NT2/D1 (cell line): Measurements from ENCODE around the gene KIF16B.

Experiments used
- DNase-seq: peaks from one replicate; pipeline ENCODE4 v3.0.0-alpha.2; 2011; ENCODE audit warnings: low read depth, low spot score
- H3K27me3 ChIP-seq: 2 replicates; pipeline ENCODE4 v1.6.0; 2011; ENCODE audit warnings: mild to moderate bottlenecking; ENCODE audit not compliant: insufficient read length, insufficient read depth
- H3K36me3 ChIP-seq: 2 replicates; pipeline ENCODE4 v1.6.1; 2011; ENCODE audit warnings: mild to moderate bottlenecking, low read length, mixed read lengths; ENCODE audit not compliant: insufficient read depth, insufficient read length
- H3K4me1 ChIP-seq: 2 replicates; pipeline ENCODE4 v1.5.1; 2011; ENCODE audit not compliant: insufficient read depth, insufficient read length
- H3K4me3 ChIP-seq: 2 replicates; pipeline ENCODE4 v1.5.1; 2011; ENCODE audit warnings: low read depth; ENCODE audit not compliant: insufficient read length
- H3K9ac ChIP-seq: 2 replicates; pipeline ENCODE4 v1.6.0; 2011; ENCODE audit warnings: low read depth; ENCODE audit not compliant: insufficient read length
- H3K9me3 ChIP-seq: 2 replicates; pipeline ENCODE4 v1.5.1; 2011; ENCODE audit warnings: mild to moderate bottlenecking, low read length; ENCODE audit not compliant: insufficient read depth
- SUZ12 ChIP-seq: IDR thresholded peaks from 2 replicates; pipeline ENCODE4 v1.6.1; 2011; ENCODE audit not compliant: insufficient read length, insufficient read depth; ENCODE audit errors: extremely low read depth
- YY1 ChIP-seq: IDR thresholded peaks from 2 replicates; pipeline ENCODE4 v1.6.1; 2011; ENCODE audit not compliant: insufficient read length, insufficient read depth
- ZNF274 ChIP-seq: IDR thresholded peaks from 2 replicates; pipeline ENCODE4 v1.6.1; 2011; ENCODE audit warnings: mild to moderate bottlenecking, low read depth, low read length

KIF16B gene

DNA sequence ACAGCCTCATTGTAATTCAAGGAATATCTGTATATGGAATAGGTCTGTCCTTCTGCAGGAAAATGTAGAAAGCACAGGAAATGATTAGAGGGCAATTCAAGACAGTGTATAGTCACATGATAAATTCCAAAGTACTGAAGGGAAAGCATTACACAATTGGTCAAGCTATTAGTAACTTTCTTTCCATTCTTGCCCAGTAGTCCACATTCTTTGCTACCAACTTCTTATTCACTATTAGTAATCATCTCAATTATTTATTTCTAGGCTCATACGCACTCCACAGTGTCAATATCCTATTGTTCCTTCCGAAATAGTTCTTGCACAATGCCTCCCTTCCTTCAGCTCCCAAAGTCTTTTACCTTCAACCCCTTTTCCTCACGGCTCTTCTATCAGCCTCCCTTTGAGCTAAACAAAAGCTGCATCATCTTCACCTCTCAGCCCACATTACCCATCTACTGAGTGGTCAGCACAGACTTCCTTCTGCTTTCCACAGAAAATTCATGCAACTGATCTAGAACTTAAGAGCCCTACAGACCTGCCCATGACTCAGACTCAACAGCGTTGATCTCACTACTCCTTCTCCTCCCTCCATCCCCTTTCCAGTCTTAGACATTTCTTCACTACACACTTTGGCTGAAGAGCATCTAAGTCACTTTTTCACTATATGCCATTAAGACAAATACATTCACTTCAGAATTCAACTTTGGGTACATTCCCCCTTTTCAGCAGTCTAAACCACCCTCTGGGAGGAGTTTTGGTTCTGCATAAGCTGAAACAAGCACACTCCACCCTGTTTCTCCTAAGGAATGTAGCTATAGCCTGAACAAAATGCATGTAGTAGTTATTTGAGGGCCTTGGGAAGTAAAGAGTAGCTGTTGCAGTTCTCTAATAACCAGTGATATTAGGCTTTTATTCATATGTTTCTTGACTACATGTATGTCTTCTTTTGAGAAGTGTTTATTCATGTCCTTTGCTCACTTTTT lies 157.9 kb downstream of the KIF16B start:
- no peaks in the 10 kb centered on the region for H3K4me1 ChIP-seq
- H3K9ac ChIP-seq = no peak overlapping the region
- H3K27me3 ChIP-seq = no peaks in the 10 kb centered on the region
- TF ChIP-seq YY1 (no peak), ZNF274 (no peak), SUZ12 (no peak)
- no peak for DNase-seq
- H3K36me3 ChIP-seq = no peaks in the 10 kb centered on the region
- H3K4me3 ChIP-seq = no peak overlapping the region
- H3K9me3 ChIP-seq = peaks cover 7% of the 10 kb centered on the region; the same call in 1 of the 2 replicates

- Histone ChIP-seq H3K27me3 (no peaks in the 10 kb centered on the region), H3K4me1 (no peaks in the 10 kb centered on the region), H3K9ac (no peak overlapping the region), H3K36me3 (no peaks in the 10 kb centered on the region), H3K4me3 (no peak overlapping the region), H3K9me3 (peaks cover 7% of the 10 kb centered on the region; the same call in 1 of the 2 replicates)
- no peak for DNase-seq
- TF ChIP-seq ZNF274 = no peak
- TF ChIP-seq YY1 = no peak
- no peak for TF ChIP-seq SUZ12
Measured at GRCh38 chr20:16412906-16413305, 160.3 kb downstream of the KIF16B start.

DNA sequence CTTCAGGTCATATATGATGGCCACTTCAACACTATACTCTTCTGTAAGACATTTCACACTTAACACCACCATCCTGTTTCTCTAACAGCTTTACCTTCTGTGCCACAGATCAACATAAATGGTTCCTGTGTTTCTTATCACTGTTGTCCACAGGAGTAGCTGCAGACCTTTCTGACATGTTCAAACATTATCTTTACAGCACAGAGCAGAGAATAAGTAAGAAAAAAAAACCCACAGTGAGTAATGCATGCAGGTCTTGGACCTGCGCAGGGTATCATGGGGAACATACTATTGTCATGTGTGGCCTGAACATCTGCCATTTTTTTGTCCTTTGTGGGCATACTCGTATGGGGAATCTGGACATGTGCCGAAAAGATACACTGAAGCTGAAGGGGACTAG lies 161.9 kb downstream of the KIF16B start:
- TF ChIP-seq YY1 (no peak), SUZ12 (no peak), ZNF274 (no peak)
- H3K27me3 ChIP-seq = no peaks in the 10 kb centered on the region
- H3K4me3 ChIP-seq = no peak overlapping the region
- H3K36me3 ChIP-seq = no peaks in the 10 kb centered on the region
- H3K9ac ChIP-seq = no peak overlapping the region
- H3K9me3 ChIP-seq = peaks cover 7% of the 10 kb centered on the region; the same call in 1 of the 2 replicates
- no peak for DNase-seq
- no peaks in the 10 kb centered on the region for H3K4me1 ChIP-seq

GRCh38 chr20:16410626-16411025 lies 162.6 kb downstream of the KIF16B start:
- Histone ChIP-seq H3K27me3 (no peaks in the 10 kb centered on the region), H3K4me1 (no peaks in the 10 kb centered on the region), H3K36me3 (no peaks in the 10 kb centered on the region), H3K9me3 (peaks cover 7% of the 10 kb centered on the region; the same call in 1 of the 2 replicates), H3K4me3 (no peak overlapping the region), H3K9ac (no peak overlapping the region)
- TF ChIP-seq SUZ12 = no peak
- no peak for TF ChIP-seq ZNF274
- no peak for TF ChIP-seq YY1
- no peak for DNase-seq

DNA sequence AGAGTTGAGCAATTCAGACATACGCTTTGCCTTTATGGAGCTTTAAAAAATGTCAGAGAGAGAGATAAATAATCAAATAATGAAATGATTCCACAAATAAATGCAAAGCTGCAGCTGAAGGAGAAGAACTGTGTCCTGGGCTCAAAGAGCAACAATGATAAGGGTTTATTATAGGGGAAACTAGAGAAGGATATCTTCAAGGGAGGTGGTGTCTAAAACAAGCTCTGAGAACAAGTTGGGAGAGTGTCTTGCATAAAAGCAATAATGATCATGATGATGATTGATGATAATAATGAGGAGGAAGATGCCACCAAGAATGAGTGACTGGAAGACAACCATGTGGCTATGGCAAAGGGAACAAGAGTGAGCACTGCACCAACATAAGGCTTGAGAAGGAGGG lies 164.3 kb downstream of the KIF16B start:
- no peak overlapping the region for H3K9ac ChIP-seq
- H3K4me3 ChIP-seq = no peak overlapping the region
- no peaks in the 10 kb centered on the region for H3K27me3 ChIP-seq
- TF ChIP-seq YY1 (no peak), ZNF274 (no peak), SUZ12 (no peak)
- peaks cover 7% of the 10 kb centered on the region; the same call in 1 of the 2 replicates for H3K9me3 ChIP-seq
- no peak for DNase-seq
- H3K36me3 ChIP-seq = no peaks in the 10 kb centered on the region
- no peaks in the 10 kb centered on the region for H3K4me1 ChIP-seq

- peaks cover 7% of the 10 kb centered on the region; the same call in 1 of the 2 replicates for H3K9me3 ChIP-seq
- H3K9ac ChIP-seq = no peak overlapping the region
- H3K27me3 ChIP-seq = no peaks in the 10 kb centered on the region
- H3K4me3 ChIP-seq = no peak overlapping the region
- no peak for TF ChIP-seq YY1
- no peak for TF ChIP-seq SUZ12
- TF ChIP-seq ZNF274 = no peak
- no peaks in the 10 kb centered on the region for H3K4me1 ChIP-seq
- DNase-seq = no peak
- no peaks in the 10 kb centered on the region for H3K36me3 ChIP-seq
Measured at GRCh38 chr20:16407251-16408067, 165.8 kb downstream of the KIF16B start.
